Lower leg skin (tissue), 4 donors: ENCODE measurements around the gene PISD. TPM values are rescaled to one million over a fixed set of nuclear protein-coding genes. Genes with fewer than 3 reads are reported as not detected.

Experiments used
- DNase-seq, 2 donors: peaks; one replicate each; pipeline ENCODE4 v3.0.0-alpha.2; 2019; ENCODE audit warnings: low spot score in 2 of 2
- H3K4me3 ChIP-seq: fragments of 200-600 bp; sonication (generic); 2 replicates; pipeline ENCODE4 v1.5.1; 2017; ENCODE audit warnings: mild to moderate bottlenecking, low read depth; ENCODE audit not compliant: poor library complexity, severe bottlenecking
- POLR2A ChIP-seq, 2 donors: fragments of 450-650 bp; IDR thresholded peaks; one replicate each; pipeline ENCODE4 v1.6.1; 2016 to 2017; ENCODE audit warnings: antibody characterized with exemption in 2 of 2, mild to moderate bottlenecking in 1 of 2, moderate library complexity in 1 of 2
- WGBS, 2 donors: methylation state at CpG; one replicate each; pipeline ENCODE4 v1.1.5; 2018; 5-methylcytosine and 5-hydroxymethylcytosine counted together
- intact Hi-C: fragments of 100-400 bp; cut with DNase I; formaldehyde crosslinking; loops from one replicate; pipeline ENCODE4 v1.15.0; 2023; ENCODE audit warnings: low total_unique reads
- total RNA-seq, 4 donors: library from RNA; depleted of rRNA; stranded (reverse); fragments of >200 nt; gene quantifications; one replicate each; pipeline ENCODE4 v1.1.0, GENCODE V29; 2016
- TF ChIP-seq, protein P1 (sequence below), 3 donors: fragments of 450-650 bp; IDR thresholded peaks; one replicate each; pipeline ENCODE4 v1.5.1; 2016; ENCODE audit warnings: antibody characterized with exemption in 3 of 3, mild to moderate bottlenecking in 3 of 3, moderate library complexity in 2 of 3

The PISD gene
- total RNA-seq, 4 donors from 2014 or later: 32.0 to 62.5 (median 45.5) TPM

DNA sequence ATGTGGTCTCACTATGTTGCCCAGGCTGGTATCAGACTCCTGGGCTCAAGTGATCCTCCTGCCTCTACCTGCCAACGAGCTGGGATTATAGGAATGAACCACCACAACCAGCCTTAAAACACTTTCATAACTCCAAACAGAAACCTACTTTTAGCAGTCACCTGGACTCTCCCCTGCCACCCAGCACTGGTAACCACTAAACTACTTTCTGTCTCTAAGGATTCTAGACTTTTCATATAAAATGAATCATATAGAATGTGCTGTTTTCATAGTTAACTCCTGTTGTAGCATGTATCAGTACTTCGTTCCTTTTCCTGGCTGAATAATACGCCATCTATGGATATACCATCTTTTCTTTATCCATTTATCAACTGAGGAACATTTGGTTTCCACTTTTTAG lies 29.4 kb upstream of the PISD start:
- H3K4me3 ChIP-seq: no peak overlapping the region
- WGBS, 2 donors: 96 to 98% methylated on average over 3 of the region's 3 CpGs
- DNase-seq: no peak
- no peak for TF ChIP-seq POLR2A (IDR thresholded peaks at IDR 0.05)
- TF ChIP-seq, protein P1, sequence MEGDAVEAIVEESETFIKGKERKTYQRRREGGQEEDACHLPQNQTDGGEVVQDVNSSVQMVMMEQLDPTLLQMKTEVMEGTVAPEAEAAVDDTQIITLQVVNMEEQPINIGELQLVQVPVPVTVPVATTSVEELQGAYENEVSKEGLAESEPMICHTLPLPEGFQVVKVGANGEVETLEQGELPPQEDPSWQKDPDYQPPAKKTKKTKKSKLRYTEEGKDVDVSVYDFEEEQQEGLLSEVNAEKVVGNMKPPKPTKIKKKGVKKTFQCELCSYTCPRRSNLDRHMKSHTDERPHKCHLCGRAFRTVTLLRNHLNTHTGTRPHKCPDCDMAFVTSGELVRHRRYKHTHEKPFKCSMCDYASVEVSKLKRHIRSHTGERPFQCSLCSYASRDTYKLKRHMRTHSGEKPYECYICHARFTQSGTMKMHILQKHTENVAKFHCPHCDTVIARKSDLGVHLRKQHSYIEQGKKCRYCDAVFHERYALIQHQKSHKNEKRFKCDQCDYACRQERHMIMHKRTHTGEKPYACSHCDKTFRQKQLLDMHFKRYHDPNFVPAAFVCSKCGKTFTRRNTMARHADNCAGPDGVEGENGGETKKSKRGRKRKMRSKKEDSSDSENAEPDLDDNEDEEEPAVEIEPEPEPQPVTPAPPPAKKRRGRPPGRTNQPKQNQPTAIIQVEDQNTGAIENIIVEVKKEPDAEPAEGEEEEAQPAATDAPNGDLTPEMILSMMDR (IDR thresholded peaks at IDR 0.05): no peak
- intact Hi-C loops: no loop called here

DNA sequence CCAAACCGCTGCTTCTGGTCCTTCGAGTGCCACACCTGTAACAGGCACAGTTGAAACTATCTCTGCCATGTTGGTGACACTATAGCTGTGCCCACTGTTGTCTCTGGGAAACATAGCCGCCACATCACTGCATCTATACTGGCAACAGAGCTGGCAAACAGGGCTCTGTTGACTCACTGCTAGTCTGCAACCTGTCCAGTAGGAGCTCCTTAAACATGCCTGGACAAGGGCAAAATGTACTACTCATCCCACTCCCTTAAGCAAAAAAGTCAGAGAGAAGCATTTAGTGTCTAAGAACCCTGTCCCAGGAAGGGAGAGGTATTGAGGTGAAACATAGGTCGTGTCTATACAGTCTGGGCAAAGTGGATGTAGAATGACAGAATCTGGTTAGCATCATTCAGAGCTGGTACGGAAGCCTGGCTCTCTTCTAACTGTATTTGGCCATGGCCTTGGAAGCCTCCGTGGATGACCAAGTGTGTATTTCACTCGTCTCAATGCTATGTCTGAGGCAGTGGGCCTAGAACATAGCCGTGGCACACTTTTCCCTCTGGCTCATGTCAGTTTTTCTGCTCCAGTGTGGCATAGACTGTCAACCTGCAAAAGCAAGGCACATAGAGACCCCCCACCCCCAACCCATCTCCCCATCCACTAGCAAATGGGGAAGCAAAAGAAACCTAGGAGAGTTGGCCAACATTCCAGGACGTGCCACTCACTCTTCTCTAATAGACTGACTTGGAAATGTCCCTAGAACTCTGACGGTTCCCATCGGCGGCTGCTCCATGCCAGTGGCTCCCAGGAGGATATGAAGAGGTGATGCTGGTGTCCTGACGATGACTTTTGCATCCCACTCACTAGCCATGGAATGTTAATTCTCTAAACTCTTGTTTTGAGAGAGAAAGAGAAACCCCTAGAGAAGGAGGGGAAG lies 21.4 kb upstream of the PISD start:
- TF ChIP-seq, protein P1 (IDR thresholded peaks at IDR 0.05): no peak
- TF ChIP-seq POLR2A (IDR thresholded peaks at IDR 0.05): no peak
- no peak for DNase-seq
- intact Hi-C loops: no loop called here
- WGBS, 2 donors: 58 to 67% methylated on average over 13 of the region's 13 CpGs
- no peak overlapping the region for H3K4me3 ChIP-seq

DNA sequence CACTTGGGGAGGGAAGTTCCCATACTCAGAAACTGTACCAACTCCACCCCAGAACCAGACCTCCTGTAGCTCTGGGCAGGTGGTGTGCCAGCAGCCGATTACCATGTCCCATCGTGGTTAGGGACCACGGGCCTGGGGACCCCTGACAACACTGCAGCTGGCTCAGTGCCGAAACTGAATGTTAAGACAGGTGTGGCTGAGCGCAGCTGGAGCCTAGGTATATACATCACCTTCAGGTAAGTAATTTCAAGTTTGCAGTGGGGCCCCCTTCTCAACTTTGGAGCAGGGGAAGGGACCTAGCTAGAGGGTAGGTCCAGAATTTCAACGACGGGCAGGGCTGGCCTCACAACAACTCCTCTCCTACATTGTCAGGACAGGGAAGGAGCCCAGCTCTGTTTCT lies 20.7 kb upstream of the PISD start:
- no peak for TF ChIP-seq POLR2A (IDR thresholded peaks at IDR 0.05)
- TF ChIP-seq, protein P1 (IDR thresholded peaks at IDR 0.05): no peak
- DNase-seq: no peak
- no peak overlapping the region for H3K4me3 ChIP-seq
- 61 to 86% methylated on average over 7 of the region's 7 CpGs for WGBS, 2 donors
- intact Hi-C loops: no loop called here

- DNase-seq: no peak
- intact Hi-C loops: no loop called here
- no peak overlapping the region for H3K4me3 ChIP-seq
- WGBS, 2 donors: 70 to 71% methylated on average over 17 of the region's 17 CpGs
- no peak for TF ChIP-seq POLR2A (IDR thresholded peaks at IDR 0.05)
- TF ChIP-seq, protein P1 (IDR thresholded peaks at IDR 0.05): no peak
Measured at GRCh38 chr22:31681349-31682345, 19.6 kb upstream of the PISD start.

GRCh38 chr22:31680861-31681341 lies 18.9 kb upstream of the PISD start:
- intact Hi-C loops: no loop called here
- 27 to 30% methylated on average over 9 of the region's 9 CpGs for WGBS, 2 donors
- H3K4me3 ChIP-seq: no peak overlapping the region
- TF ChIP-seq, protein P1 (IDR thresholded peaks at IDR 0.05): no peak
- TF ChIP-seq POLR2A (IDR thresholded peaks at IDR 0.05): no peak
- DNase-seq: no peak
